ENCODE results near the gene OR4M1.
"Not testable (repeated sequence)": the region's sequence is repeated elsewhere in the genome, so short reads cannot be mapped to it uniquely, and the experiment has no call there.

OR4M1 gene

DNA sequence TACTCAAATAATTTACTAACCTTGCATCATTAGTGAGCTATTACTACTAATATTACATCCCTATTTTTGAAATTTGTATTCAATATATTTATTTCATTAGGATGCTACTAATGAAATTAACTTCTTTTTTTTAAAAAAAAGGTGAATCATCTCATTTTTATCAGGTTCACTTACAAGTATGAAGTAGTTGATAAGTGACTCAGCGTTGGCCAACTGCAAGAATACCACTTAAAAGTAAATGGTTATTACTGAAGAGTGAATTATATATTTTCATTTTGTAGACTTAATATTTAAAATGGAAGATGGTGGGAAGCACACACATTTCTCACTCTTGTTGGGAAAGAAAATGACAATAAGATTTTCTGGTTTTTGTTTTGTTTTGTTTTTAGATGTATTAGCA lies 49.9 kb downstream of the OR4M1 start:
- in situ Hi-C loops (cut with MboI; ENCODE audit: low sequenced_read_pairs, unreplicated experiment) = no loop called here
- TF ChIP-seq CTCF (IDR thresholded peaks at IDR 0.05; ENCODE audit: borderline replicate concordance, control extremely low read depth, extremely low read depth, insufficient read depth, missing control alignments) = no peak
- DNase-seq (ENCODE audit: low spot score) = no peak

DNA sequence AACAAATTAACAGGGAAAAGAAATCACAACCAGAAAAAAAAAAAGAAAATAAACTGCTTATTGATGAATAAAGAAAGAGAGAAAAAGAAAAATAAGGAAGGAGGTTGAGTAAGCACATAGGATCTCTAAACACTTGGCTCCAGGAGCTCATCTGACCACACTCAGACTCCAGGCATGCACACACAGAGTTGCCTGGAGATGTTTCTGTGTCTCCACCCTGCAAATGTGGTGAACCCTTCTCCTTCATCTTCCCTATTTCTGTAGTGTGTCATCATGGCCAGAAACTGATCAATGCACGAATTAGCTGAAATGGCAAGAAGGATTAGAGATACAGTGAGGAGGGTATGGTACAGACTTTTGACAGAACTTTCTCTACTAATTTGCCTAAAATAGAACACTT lies 50.5 kb downstream of the OR4M1 start:
- DNase-seq (ENCODE audit: low spot score) = no peak
- TF ChIP-seq CTCF (IDR thresholded peaks at IDR 0.05; ENCODE audit: borderline replicate concordance, control extremely low read depth, extremely low read depth, insufficient read depth, missing control alignments) = no peak
- in situ Hi-C loops (cut with MboI; ENCODE audit: low sequenced_read_pairs, unreplicated experiment) = no loop called here

DNA sequence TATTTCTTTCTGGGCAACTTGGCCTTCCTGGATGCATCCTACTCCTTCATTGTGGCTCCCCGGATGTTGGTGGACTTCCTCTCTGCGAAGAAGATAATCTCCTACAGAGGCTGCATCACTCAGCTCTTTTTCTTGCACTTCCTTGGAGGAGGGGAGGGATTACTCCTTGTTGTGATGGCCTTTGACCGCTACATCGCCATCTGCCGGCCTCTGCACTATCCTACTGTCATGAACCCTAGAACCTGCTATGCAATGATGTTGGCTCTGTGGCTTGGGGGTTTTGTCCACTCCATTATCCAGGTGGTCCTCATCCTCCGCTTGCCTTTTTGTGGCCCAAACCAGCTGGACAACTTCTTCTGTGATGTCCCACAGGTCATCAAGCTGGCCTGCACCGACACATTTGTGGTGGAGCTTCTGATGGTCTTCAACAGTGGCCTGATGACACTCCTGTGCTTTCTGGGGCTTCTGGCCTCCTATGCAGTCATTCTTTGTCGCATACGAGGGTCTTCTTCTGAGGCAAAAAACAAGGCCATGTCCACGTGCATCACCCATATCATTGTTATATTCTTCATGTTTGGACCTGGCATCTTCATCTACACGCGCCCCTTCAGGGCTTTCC lies 54.4 kb downstream of the OR4M1 start:
- DNase-seq (ENCODE audit: low spot score); in situ Hi-C loops (cut with MboI; ENCODE audit: low sequenced_read_pairs, unreplicated experiment): not testable (repeated sequence)

GRCh38 chr14:19828314-19828713 lies 55.0 kb downstream of the OR4M1 start:
- in situ Hi-C loops (cut with MboI; ENCODE audit: low sequenced_read_pairs, unreplicated experiment) = no loop called here
- TF ChIP-seq CTCF (IDR thresholded peaks at IDR 0.05; ENCODE audit: borderline replicate concordance, control extremely low read depth, extremely low read depth, insufficient read depth, missing control alignments) = no peak
- DNase-seq (ENCODE audit: low spot score) = no peak

Data from GM13976 (cell line).